ENCODE measurements around the gene TLR1.
"Not testable (repeated sequence)": the region's sequence is repeated elsewhere in the genome, so short reads cannot be mapped to it uniquely, and the experiment has no call there.

Gene TLR1, protein sequence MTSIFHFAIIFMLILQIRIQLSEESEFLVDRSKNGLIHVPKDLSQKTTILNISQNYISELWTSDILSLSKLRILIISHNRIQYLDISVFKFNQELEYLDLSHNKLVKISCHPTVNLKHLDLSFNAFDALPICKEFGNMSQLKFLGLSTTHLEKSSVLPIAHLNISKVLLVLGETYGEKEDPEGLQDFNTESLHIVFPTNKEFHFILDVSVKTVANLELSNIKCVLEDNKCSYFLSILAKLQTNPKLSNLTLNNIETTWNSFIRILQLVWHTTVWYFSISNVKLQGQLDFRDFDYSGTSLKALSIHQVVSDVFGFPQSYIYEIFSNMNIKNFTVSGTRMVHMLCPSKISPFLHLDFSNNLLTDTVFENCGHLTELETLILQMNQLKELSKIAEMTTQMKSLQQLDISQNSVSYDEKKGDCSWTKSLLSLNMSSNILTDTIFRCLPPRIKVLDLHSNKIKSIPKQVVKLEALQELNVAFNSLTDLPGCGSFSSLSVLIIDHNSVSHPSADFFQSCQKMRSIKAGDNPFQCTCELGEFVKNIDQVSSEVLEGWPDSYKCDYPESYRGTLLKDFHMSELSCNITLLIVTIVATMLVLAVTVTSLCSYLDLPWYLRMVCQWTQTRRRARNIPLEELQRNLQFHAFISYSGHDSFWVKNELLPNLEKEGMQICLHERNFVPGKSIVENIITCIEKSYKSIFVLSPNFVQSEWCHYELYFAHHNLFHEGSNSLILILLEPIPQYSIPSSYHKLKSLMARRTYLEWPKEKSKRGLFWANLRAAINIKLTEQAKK
- total RNA-seq = 5.8 to 20.5 (median 13.9) reads per million in 4 experiments

GRCh38 chr4:38804654-38805295, at the start of gene TLR1:
TSS of gene TLR1 (minus strand) at chr4:38804791. CDS start at chr4:38798831, 5,960 bp downstream.
- no peak for DNase-seq

DNA sequence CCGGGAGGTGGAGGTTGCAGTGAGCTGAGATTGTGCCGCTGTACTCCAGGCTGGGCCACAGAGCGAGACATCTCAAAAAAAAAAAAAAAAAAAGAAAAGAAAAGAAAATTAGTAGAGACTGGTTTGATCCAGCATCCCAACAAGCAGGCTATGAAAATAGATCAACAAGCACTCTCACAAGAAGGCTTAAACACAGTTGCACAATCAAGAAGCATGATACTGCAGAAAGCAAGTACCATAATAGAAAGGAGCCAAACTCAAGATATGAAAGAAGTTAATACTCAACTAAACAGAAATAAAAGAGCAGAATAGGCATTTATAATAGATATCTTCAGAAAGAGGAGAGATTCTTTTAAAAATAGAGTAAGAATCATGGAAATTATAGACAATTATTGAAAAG, 41.4 kb upstream of the TLR1 start:
- DNase-seq = no peak

DNA sequence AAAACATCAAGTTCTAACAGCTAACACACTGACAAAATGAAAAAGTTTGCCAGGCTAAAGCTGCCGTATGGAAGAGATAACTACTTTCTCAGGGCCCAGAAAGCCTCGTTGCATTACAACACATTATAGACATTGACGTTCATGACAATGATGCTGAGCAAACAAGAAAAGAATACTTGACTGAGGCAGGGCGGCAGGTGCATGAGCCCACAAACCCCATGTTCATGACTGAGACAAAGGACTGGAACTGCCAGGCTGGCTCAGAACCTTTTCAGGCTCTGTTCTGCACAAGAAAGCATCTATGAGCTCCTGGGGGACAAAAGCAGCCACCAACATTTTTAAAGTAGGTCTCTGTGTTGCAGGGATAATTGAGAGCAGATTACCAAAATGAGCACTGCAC, 38.4 kb upstream of the TLR1 start:
- no peak for DNase-seq

DNA sequence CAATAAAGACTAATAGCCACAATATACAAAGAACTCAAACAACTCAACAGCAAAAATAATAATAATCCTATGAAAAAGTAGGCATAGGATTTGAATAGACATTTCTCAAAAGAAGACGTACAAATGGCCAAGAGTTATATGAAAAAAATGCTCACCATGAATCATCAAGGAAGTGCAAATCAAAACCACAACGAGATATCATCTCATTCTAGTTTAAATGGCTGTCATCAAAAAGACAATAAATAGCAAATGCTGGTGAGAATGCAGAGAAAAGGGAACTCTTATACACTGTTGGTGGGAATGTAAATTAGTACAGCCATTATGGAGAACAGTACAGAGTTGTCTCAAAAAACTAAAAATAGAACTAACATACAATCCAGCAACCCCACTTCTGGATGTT, 33.3 kb upstream of the TLR1 start:
- no peak for DNase-seq

- DNase-seq = no peak
Measured at GRCh38 chr4:38837334-38837733, 32.7 kb upstream of the TLR1 start.

DNA sequence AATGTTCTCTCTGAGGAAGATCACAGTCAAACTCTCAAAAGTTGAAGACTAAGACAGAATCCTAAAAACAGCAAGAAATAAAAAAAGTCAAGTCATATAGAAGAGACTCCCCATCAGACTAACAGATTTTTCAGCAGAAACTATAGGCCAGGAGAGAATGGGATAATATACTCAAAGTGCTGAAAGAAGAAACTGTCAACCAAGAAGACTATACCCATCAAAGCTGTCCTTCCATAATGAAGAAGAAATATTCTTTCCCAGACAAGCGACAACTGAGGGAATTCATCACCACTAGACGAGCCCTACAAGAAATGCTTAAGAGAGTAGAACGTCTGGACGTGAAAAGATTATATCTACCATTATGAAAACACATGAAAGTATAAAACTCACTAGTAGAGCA, 30.0 kb upstream of the TLR1 start:
- no peak for DNase-seq

- no peak for DNase-seq
Measured at GRCh38 chr4:38832624-38833528, 28.3 kb upstream of the TLR1 start.

DNA sequence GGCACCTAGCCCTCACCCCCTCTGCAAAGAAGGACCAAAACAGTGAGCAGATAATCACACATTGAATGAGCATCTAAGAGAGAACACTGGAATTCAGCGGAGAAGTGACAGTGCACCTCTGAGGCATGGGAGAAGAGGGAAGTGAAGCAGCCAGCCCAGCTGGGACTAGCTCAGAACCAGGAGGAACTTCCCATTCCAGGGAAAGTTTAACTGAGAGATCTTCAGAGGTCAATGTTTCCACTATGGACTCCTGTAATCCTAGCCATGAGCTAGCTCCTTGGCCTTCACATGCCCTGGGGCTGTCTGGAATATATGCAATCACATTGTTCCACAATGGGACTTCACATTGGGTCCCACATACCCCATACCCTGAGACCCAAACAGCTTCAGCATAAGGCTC, 27.6 kb upstream of the TLR1 start:
- no peak for DNase-seq

GRCh38 chr4:38831653-38832052, 27.1 kb upstream of the TLR1 start:
- no peak for DNase-seq

- DNase-seq = no peak
Measured at GRCh38 chr4:38829237-38829636, 24.6 kb upstream of the TLR1 start.

GRCh38 chr4:38823766-38824165, 19.2 kb upstream of the TLR1 start:
- no peak for DNase-seq

DNA sequence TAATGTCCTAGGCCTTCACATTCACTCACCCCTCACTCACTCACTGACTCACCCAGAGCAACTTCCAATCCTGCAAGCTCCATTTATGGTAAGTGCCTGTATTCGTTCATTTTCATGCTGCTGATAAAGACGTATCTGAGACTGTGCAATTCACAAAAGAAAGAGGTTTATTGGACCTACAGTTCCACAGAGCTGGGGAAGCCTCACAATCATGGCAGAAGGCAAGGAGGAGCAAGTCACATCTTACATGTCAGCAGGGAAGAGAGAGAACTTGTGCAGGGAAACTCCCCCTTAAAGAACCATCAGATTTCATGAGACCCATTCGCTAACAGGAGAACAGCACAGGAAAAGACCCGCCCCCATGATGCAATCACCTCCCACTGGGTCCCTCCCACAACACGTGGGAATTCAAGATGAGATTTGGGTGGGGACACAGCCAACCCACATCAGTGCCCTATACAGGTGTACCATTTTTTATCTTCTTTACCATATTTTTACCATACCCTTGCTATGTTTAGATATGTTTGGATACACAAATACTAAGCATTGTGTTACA, 18.2 kb upstream of the TLR1 start:
- no peak for DNase-seq

GRCh38 chr4:38821739-38822138, 17.1 kb upstream of the TLR1 start:
- no peak for DNase-seq

DNA sequence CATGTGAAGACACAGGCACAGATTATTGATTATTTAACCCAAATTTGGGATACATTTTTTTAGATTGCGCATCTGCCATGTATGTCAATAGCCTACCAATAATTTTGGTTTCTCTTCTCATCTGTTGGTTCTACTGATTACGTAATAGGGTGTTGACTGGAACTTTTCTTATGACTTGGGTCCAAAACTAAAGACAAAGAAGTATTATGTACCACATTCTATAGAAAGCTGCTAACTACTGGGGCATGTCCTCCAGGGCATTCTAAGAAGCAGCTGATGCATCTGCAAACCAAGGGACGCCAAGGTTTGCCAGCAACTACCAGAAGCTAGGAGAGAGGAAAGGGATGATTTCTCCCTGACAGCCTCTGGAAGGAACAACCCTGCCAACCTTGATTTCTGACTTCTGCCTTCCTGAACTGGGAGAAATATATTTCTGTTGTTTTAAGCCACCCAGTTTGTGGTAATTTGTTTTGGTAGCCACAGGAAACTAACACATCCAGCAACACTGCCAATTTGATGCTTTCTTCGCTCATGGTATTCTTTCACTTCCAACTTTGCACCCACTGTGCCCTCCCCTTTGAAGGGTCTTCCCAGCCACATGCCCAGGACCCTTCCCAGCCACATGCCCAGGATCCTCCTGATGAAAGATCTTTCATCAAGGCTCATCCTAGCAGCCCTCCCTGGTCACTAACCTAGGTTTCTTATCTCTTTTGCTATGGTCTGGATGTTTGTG, 15.9 kb upstream of the TLR1 start:
- no peak for DNase-seq

DNA sequence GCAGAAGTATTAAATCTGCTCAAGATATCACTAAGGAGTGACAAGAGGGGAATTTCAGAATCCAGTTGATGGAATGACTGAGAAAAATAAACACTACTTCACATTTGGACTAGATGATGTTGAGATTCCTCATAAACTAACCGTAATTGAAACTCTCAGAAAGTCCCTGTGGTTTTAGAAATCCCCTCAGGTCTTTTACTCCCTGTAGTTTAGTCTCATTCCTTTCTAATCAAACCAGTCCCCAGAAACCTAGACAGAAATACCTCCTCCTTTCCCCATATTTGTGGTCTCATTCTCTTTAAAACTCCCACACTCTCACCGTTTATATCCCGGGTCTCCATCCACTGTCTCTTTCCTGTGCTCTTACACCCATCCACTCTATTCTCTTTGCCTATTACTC, 15.0 kb upstream of the TLR1 start:
- no peak for DNase-seq

GRCh38 chr4:38818441-38818976, 13.9 kb upstream of the TLR1 start:
- no peak for DNase-seq

DNA sequence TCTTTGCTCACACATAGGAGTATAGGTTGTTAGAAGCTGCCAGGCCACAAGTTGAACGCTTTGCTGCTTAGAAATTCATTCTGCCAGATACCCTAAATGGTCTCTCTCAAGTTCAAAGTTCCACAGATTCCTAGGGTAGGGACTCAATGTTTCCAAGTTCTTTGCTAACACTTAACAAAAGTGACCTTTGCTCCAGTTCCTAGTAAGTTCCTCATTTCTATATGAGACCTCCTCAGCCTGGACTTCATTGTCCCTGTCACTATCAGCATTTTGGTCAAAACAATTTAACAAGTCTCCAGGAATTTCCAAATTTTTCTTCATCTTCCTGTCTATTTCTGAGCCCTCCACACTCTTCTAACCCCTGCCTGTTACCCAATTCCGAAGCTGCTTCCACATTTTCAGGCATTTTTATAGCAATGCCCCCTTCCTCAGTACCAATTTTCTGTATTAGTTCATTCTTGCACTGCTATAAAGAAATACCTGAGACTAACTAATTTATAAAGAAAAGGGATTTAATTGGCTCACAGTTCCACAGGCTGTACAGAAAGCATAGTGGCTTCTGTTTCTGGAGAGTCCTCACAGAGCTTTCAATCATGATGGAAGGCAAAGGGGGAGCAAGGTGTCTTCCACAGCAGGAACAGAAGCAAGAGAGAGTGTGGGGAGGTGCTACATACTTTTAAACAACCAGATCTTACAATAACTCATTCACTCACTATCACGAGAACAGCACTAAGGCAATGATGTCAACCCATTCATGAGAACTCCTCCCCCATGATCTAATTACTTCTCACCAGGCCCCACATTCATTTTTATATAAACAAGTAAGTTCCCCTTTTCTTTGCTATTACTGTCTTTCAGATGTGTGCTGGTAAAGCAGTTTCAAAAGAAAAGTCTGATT, 11.5 kb upstream of the TLR1 start:
- DNase-seq = no peak

GRCh38 chr4:38814386-38814785, 9.8 kb upstream of the TLR1 start:
- no peak for DNase-seq

GRCh38 chr4:38811297-38811696, 6.7 kb upstream of the TLR1 start:
- DNase-seq = no peak

- not testable (repeated sequence) for DNase-seq
Measured at GRCh38 chr4:38807462-38807861, 2.9 kb upstream of the TLR1 start.

Measured in effector CD8-positive, alpha-beta T cell (primary cell).